Astrocyte (in vitro differentiated cells and primary cell): ENCODE measurements around the gene RBM20. TPM values are rescaled to one million over a fixed set of nuclear protein-coding genes. Genes with fewer than 3 reads are reported as not detected.

ENCODE experiments used
- DNase-seq: peaks from one replicate; pipeline ENCODE4 v3.0.0-alpha.2; 2010; ENCODE audit warnings: low read depth
- FAIRE-seq: peaks from 2 replicates; lab custom pipeline; 2011; peaks lifted over from hg19 to GRCh38; lab: Jason Lieb, UNC
- H2AFZ ChIP-seq: 2 replicates; pipeline ENCODE4 v1.6.0; 2012; ENCODE audit warnings: low read depth, low read length, inconsistent platforms
- H3K27ac ChIP-seq: 2 replicates; pipeline ENCODE4 v1.5.1; 2011; ENCODE audit warnings: low read depth, low read length, inconsistent platforms
- H3K27me3 ChIP-seq: 2 replicates; pipeline ENCODE4 v1.6.0; 2011; ENCODE audit warnings: low read length, inconsistent platforms; ENCODE audit not compliant: insufficient read depth
- H3K36me3 ChIP-seq: 2 replicates; pipeline ENCODE4 v1.5.1; 2011; ENCODE audit warnings: low read length, inconsistent platforms; ENCODE audit not compliant: insufficient read depth
- H3K4me1 ChIP-seq: 2 replicates; pipeline ENCODE4 v1.5.1; 2011; ENCODE audit warnings: low read length, inconsistent platforms; ENCODE audit not compliant: insufficient read depth
- H3K4me2 ChIP-seq: 2 replicates; pipeline ENCODE4 v1.6.0; 2012; ENCODE audit warnings: low read length, inconsistent platforms
- H3K4me3 ChIP-seq: 2 replicates; pipeline ENCODE4 v1.5.1; 2011; ENCODE audit warnings: low read depth, mild to moderate bottlenecking, low read length, inconsistent platforms; ENCODE audit not compliant: insufficient read depth
- H3K79me2 ChIP-seq: 2 replicates; pipeline ENCODE4 v1.6.0; 2012; ENCODE audit warnings: mild to moderate bottlenecking, low read length, inconsistent platforms; ENCODE audit not compliant: insufficient read depth
- H3K9ac ChIP-seq: 2 replicates; pipeline ENCODE4 v1.6.0; 2012; ENCODE audit warnings: mild to moderate bottlenecking, low read length, inconsistent platforms
- H3K9me3 ChIP-seq: 2 replicates; pipeline ENCODE4 v1.5.1; 2012; ENCODE audit warnings: low read depth, mild to moderate bottlenecking, low read length, inconsistent platforms; ENCODE audit not compliant: insufficient read depth
- H4K20me1 ChIP-seq: 2 replicates; pipeline ENCODE4 v1.6.0; 2012; ENCODE audit warnings: low read length, inconsistent platforms; ENCODE audit not compliant: insufficient read depth
- H3K27ac Mint-ChIP-seq: one replicate; pipeline ENCODE4 v1.8.0; 2021; ENCODE audit warnings: mild to moderate bottlenecking, mixed read lengths; ENCODE audit not compliant: unreplicated experiment
- H3K27me3 Mint-ChIP-seq: one replicate; pipeline ENCODE4 v1.8.0; 2021; ENCODE audit warnings: low read depth, mixed read lengths; ENCODE audit not compliant: unreplicated experiment
- H3K36me3 Mint-ChIP-seq: one replicate; pipeline ENCODE4 v1.8.0; 2021; ENCODE audit warnings: low read depth, mixed read lengths; ENCODE audit not compliant: unreplicated experiment
- H3K4me1 Mint-ChIP-seq: one replicate; pipeline ENCODE4 v1.8.0; 2021; ENCODE audit warnings: low read depth, mixed read lengths; ENCODE audit not compliant: unreplicated experiment
- H3K4me3 Mint-ChIP-seq: one replicate; pipeline ENCODE4 v1.8.0; 2021; ENCODE audit warnings: mild to moderate bottlenecking, moderate library complexity, mixed read lengths; ENCODE audit not compliant: unreplicated experiment
- H3K9me3 Mint-ChIP-seq: one replicate; pipeline ENCODE4 v1.8.0; 2021; ENCODE audit warnings: mild to moderate bottlenecking, mixed read lengths; ENCODE audit not compliant: unreplicated experiment
- CTCF ChIP-seq: IDR thresholded peaks from 2 replicates; pipeline ENCODE4 v1.5.1; 2011; ENCODE audit warnings: low read depth, mild to moderate bottlenecking, inconsistent platforms, low read length, moderate library complexity; ENCODE audit not compliant: insufficient read depth
- EZH2 ChIP-seq: IDR thresholded peaks from 2 replicates; pipeline ENCODE4 v1.6.1; 2012; ENCODE audit warnings: mild to moderate bottlenecking, low read length, inconsistent platforms; ENCODE audit not compliant: insufficient read depth
- total RNA-seq: library from RNA; stranded (reverse); gene quantifications from 2 replicates; pipeline ENCODE4 v1.2.1, GENCODE V29; 2021

Gene RBM20
- total RNA-seq, 1 donor from 2014 or later = 1.5 TPM

GRCh38 chr10:110885932-110886674 is 242.0 kb downstream of the RBM20 start:
- Mint-ChIP-seq H3K27ac (no peak overlapping the region), H3K9me3 (no peaks in the 10 kb centered on the region), H3K36me3 (peaks cover 14% of the 10 kb centered on the region), H3K27me3 (no peaks in the 10 kb centered on the region), H3K4me3 (no peak overlapping the region), H3K4me1 (no peaks in the 10 kb centered on the region)
- Histone ChIP-seq H3K4me3 (no peak overlapping the region), H3K9me3 (no peaks in the 10 kb centered on the region), H3K4me1 (peaks cover 5% of the 10 kb centered on the region), H4K20me1 (no peaks in the 10 kb centered on the region), H3K27me3 (no peaks in the 10 kb centered on the region), H3K27ac (no peak overlapping the region), H3K36me3 (peaks cover 18% of the 10 kb centered on the region), H2AFZ (no peak overlapping the region), H3K79me2 (no peaks in the 10 kb centered on the region), H3K4me2 (peak overlapping the region; percentile 35), H3K9ac (no peak overlapping the region)
- no peak for FAIRE-seq
- no peak for DNase-seq
- no peak for TF ChIP-seq CTCF
- TF ChIP-seq EZH2 = no peak

- no peak overlapping the region for H3K27ac Mint-ChIP-seq
- no peaks in the 10 kb centered on the region for H3K27me3 Mint-ChIP-seq
Observed at GRCh38 chr10:110887560-110887959, 243.4 kb downstream of the RBM20 start.

More at GRCh38 chr10:110887560-110887959, 243.4 kb downstream of the RBM20 start:
- H3K9ac ChIP-seq = no peak overlapping the region
- no peak overlapping the region for H3K4me3 Mint-ChIP-seq
- no peak overlapping the region for H3K4me2 ChIP-seq
- H3K27ac ChIP-seq = no peak overlapping the region
- peaks cover 5% of the 10 kb centered on the region for H3K4me1 ChIP-seq
- no peak for DNase-seq
- H3K27me3 ChIP-seq = no peaks in the 10 kb centered on the region
- H3K4me3 ChIP-seq = no peak overlapping the region
- no peaks in the 10 kb centered on the region for H3K9me3 Mint-ChIP-seq
- no peaks in the 10 kb centered on the region for H4K20me1 ChIP-seq
- H3K36me3 ChIP-seq = peaks cover 11% of the 10 kb centered on the region
- H2AFZ ChIP-seq = no peak overlapping the region
- no peak for FAIRE-seq
- H3K36me3 Mint-ChIP-seq = peaks cover 12% of the 10 kb centered on the region
- no peaks in the 10 kb centered on the region for H3K79me2 ChIP-seq
- H3K4me1 Mint-ChIP-seq = no peaks in the 10 kb centered on the region
- H3K9me3 ChIP-seq = no peaks in the 10 kb centered on the region
- TF ChIP-seq CTCF (no peak), EZH2 (no peak)

Other genes with a start within 250 kb of the RBM20 start
- 35.0 and 36.4 TPM in 2 replicates for gene DUSP5, start 146.4 kb upstream of the RBM20 start, total RNA-seq
- gene SMC3, start 76.6 kb upstream of the RBM20 start, total RNA-seq = 24.8 and 27.2 TPM in 2 replicates
- gene PDCD4, start 227.6 kb downstream of the RBM20 start, total RNA-seq = 79.9 and 84.2 TPM in 2 replicates